Lower lobe of right lung (tissue), 2 donors: ENCODE results near the gene VSIG1. TPM values are rescaled to one million over a fixed set of nuclear protein-coding genes. Genes with fewer than 3 reads are reported as not detected.
A peak's percentile ranks its signal among the peaks of the same experiment; 100 is the strongest.

ENCODE experiments used
- ATAC-seq, 2 donors: fragments of 200-7000 bp; cut with Tn5 transposase; one replicate each; pipeline ENCODE4 v1.9.1; 2020 to 2022; ENCODE audit warnings: mild to moderate bottlenecking in 2 of 2, moderate library complexity in 2 of 2
- DNase-seq: peaks from one replicate; pipeline ENCODE4 v3.0.0-alpha.2; 2020
- H3K27ac ChIP-seq: fragments of 200-600 bp; one replicate; pipeline ENCODE4 v1.8.0; 2022
- H3K27me3 ChIP-seq: fragments of 200-600 bp; one replicate; pipeline ENCODE4 v1.8.0; 2022; ENCODE audit warnings: low read depth
- H3K36me3 ChIP-seq: fragments of 200-600 bp; one replicate; pipeline ENCODE4 v1.8.0; 2022; ENCODE audit warnings: mild to moderate bottlenecking
- H3K4me1 ChIP-seq: fragments of 200-600 bp; one replicate; pipeline ENCODE4 v1.8.0; 2022
- H3K4me3 ChIP-seq: fragments of 200-600 bp; one replicate; pipeline ENCODE4 v1.8.0; 2022; ENCODE audit warnings: mild to moderate bottlenecking
- H3K9me3 ChIP-seq: fragments of 200-600 bp; one replicate; pipeline ENCODE4 v1.8.0; 2022
- intact Hi-C: fragments of 100-400 bp; cut with DNase I; formaldehyde crosslinking; loops from one replicate; pipeline ENCODE4 v1.11.0; 2022
- total RNA-seq: library from RNA; stranded (reverse); fragmentation: NEBNext Ultra II Directional; extraction: Animal tissue kit (Norgen Biotek cat#: 25700); gene quantifications from one replicate; pipeline ENCODE4 v1.2.1, GENCODE V29; 2021
- TF ChIP-seq, protein P1 (sequence below): fragments of 200-600 bp; IDR thresholded peaks from one replicate; pipeline ENCODE4 v1.8.0; 2022; ENCODE audit warnings: antibody characterized with exemption, mild to moderate bottlenecking
- donor health status: DM: no; HTN: yes; CAD: no; lungs with severe emphysema.

VSIG1 gene
- total RNA-seq, 1 donor from 2014 or later: 1.6 TPM

- peaks cover 11% of the 10 kb centered on the region for H3K36me3 ChIP-seq
- ATAC-seq: peak; percentile 60 to 65
- no peak for DNase-seq
- intact Hi-C loops: no loop called here
- TF ChIP-seq, protein P1, sequence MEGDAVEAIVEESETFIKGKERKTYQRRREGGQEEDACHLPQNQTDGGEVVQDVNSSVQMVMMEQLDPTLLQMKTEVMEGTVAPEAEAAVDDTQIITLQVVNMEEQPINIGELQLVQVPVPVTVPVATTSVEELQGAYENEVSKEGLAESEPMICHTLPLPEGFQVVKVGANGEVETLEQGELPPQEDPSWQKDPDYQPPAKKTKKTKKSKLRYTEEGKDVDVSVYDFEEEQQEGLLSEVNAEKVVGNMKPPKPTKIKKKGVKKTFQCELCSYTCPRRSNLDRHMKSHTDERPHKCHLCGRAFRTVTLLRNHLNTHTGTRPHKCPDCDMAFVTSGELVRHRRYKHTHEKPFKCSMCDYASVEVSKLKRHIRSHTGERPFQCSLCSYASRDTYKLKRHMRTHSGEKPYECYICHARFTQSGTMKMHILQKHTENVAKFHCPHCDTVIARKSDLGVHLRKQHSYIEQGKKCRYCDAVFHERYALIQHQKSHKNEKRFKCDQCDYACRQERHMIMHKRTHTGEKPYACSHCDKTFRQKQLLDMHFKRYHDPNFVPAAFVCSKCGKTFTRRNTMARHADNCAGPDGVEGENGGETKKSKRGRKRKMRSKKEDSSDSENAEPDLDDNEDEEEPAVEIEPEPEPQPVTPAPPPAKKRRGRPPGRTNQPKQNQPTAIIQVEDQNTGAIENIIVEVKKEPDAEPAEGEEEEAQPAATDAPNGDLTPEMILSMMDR: no peak
- H3K27me3 ChIP-seq: no peaks in the 10 kb centered on the region
- no peaks in the 10 kb centered on the region for H3K9me3 ChIP-seq
- H3K4me1 ChIP-seq: peaks cover 13% of the 10 kb centered on the region
- peak overlapping the region; percentile 70 for H3K4me3 ChIP-seq
- peak overlapping the region; percentile 85 for H3K27ac ChIP-seq
Observed at GRCh38 chrX:108091878-108092291, 47.0 kb downstream of the VSIG1 start.

DNA sequence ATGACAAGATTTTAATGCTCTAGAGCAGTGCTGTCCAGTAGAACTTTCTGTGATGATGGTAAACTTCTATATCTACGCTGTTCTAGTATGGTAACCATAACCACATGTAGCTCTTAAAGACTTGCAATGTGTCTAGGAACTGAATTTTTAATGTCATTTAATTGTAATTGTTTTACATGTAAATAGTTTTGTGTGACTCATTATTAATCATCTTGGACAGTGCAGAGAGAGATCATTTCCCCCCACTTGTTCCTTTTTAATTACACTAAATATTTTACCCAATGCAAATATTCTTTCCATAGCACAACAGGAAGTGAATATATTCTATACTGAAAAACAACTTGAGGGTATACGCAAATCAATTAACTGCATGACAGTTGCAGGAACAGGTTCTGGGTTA is 52.5 kb downstream of the VSIG1 start:
- Histone ChIP-seq H3K27me3 (no peaks in the 10 kb centered on the region), H3K9me3 (no peaks in the 10 kb centered on the region), H3K4me1 (no peaks in the 10 kb centered on the region), H3K27ac (no peak overlapping the region), H3K4me3 (no peak overlapping the region), H3K36me3 (no peaks in the 10 kb centered on the region)
- DNase-seq (no peak), ATAC-seq (no peak)
- intact Hi-C loops: no loop called here
- TF ChIP-seq, protein P1: no peak

GRCh38 chrX:108105473-108105872 is 60.6 kb downstream of the VSIG1 start:
- DNase-seq: no peak
- Histone ChIP-seq H3K27me3 (no peaks in the 10 kb centered on the region), H3K4me1 (no peaks in the 10 kb centered on the region), H3K36me3 (no peaks in the 10 kb centered on the region), H3K9me3 (no peaks in the 10 kb centered on the region), H3K27ac (no peak overlapping the region), H3K4me3 (no peak overlapping the region)
- TF ChIP-seq, protein P1: no peak
- ATAC-seq: no peak
- intact Hi-C loops: no loop called here

GRCh38 chrX:108114541-108114940 is 69.7 kb downstream of the VSIG1 start:
- Histone ChIP-seq H3K27me3 (no peaks in the 10 kb centered on the region), H3K9me3 (no peaks in the 10 kb centered on the region), H3K4me1 (no peaks in the 10 kb centered on the region), H3K36me3 (no peaks in the 10 kb centered on the region), H3K4me3 (no peak overlapping the region), H3K27ac (no peak overlapping the region)
- TF ChIP-seq, protein P1: no peak
- ATAC-seq: no peak
- intact Hi-C loops: no loop called here
- DNase-seq: no peak

DNA sequence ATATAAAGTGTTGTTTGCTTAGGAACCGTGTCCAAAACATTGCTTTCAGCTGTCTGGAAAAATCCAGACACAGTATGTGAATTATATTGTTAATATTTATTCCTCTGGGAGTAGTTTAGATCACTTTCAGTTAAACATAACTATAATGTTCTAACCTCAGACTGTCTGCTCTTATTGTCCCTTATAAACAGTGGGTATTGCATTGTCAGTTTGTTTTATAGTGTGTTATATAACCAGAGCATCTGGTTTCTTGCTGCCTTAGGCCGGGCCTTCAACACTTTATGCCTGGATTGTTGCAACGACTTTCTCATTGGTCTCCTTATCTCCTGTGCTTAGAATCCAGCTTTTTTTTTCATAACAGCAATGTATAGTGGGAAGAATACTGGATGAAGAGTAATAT is 73.1 kb downstream of the VSIG1 start:
- Histone ChIP-seq H3K27me3 (no peaks in the 10 kb centered on the region), H3K36me3 (no peaks in the 10 kb centered on the region), H3K4me1 (peaks cover 4% of the 10 kb centered on the region), H3K4me3 (no peak overlapping the region), H3K9me3 (no peaks in the 10 kb centered on the region), H3K27ac (no peak overlapping the region)
- ATAC-seq (no peak), DNase-seq (no peak)
- TF ChIP-seq, protein P1: no peak
- intact Hi-C loops: no loop called here

- no peak for ATAC-seq
- TF ChIP-seq, protein P1: no peak
- Histone ChIP-seq H3K9me3 (no peaks in the 10 kb centered on the region), H3K27me3 (no peaks in the 10 kb centered on the region), H3K36me3 (no peaks in the 10 kb centered on the region), H3K27ac (no peak overlapping the region), H3K4me3 (no peak overlapping the region), H3K4me1 (peaks cover 4% of the 10 kb centered on the region)
- DNase-seq: no peak
- intact Hi-C loops: no loop called here
Observed at GRCh38 chrX:108121291-108121690, 76.4 kb downstream of the VSIG1 start.
